ENCODE results near the gene PICK1.
"Not testable (repeated sequence)": the region's sequence is repeated elsewhere in the genome, so short reads cannot be mapped to it uniquely, and the experiment has no call there.

PICK1 gene

GRCh38 chr22:38115423-38116205 is 58.4 kb downstream of the PICK1 start:
- no peak for TF ChIP-seq CTCF (IDR thresholded peaks at IDR 0.05; ENCODE audit: low read depth, low read length, missing control alignments)
- no peak for DNase-seq (ENCODE audit: low read depth)
- no peak overlapping the region for H3K4me3 ChIP-seq (ENCODE audit: low read depth, low read length)

- DNase-seq (ENCODE audit: low read depth); H3K4me3 ChIP-seq (ENCODE audit: low read depth, low read length): not testable (repeated sequence)
These were observed 60.4 kb downstream of the PICK1 start for GRCh38 chr22:38117556-38117955.

- TF ChIP-seq CTCF (IDR thresholded peaks at IDR 0.05; ENCODE audit: low read depth, low read length, missing control alignments), result no peak
- no peak for DNase-seq (ENCODE audit: low read depth)
- no peak overlapping the region for H3K4me3 ChIP-seq (ENCODE audit: low read depth, low read length)
These were observed 61.0 kb downstream of the PICK1 start for GRCh38 chr22:38118182-38118581.

- H3K4me3 ChIP-seq (ENCODE audit: low read depth, low read length); DNase-seq (ENCODE audit: low read depth): not testable (repeated sequence)
These were observed 61.5 kb downstream of the PICK1 start for GRCh38 chr22:38118747-38119146.

DNA sequence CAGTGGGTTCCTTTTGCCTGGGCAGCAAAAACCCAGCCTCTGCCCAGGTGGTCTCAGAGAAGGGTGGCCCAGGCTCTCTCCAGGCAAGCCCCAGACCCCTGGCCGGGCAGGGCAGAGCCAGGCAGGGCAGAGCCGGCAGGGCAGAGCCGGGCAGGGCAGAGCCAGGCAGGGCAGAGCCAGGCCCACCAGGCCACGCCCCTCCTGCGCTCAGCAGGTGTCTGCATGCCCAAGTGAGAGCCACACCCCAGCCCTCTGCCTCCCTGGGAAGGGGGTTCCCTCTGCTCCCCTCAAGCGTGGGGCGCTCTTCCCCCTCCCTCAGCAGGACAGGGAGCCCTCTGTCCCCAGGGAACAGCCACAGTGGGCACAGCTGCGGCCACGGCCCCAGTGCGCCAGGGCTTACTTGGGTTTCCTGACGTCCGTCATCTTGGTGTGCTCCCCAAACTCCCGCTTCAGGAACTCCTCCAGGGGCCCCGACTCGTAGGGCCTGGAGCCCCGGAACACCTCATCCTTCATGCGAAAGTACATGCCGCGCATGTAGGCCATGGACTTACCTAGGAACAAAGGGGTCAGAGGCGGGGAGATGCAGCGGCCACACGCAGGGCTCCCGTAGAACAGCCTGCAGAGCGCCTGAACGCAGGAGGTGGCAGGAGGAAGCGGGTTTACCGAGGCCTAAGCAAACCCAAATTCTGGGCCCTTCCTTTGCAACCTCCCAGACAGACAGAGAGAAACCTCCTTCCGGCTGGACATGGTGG is 63.3 kb downstream of the PICK1 start:
- no peak for DNase-seq (ENCODE audit: low read depth)
- TF ChIP-seq CTCF (IDR thresholded peaks at IDR 0.05; ENCODE audit: low read depth, low read length, missing control alignments), result no peak
- no peak overlapping the region for H3K4me3 ChIP-seq (ENCODE audit: low read depth, low read length)

- H3K4me3 ChIP-seq (ENCODE audit: low read depth, low read length), result no peak overlapping the region
- no peak for TF ChIP-seq CTCF (IDR thresholded peaks at IDR 0.05; ENCODE audit: low read depth, low read length, missing control alignments)
- DNase-seq (ENCODE audit: low read depth), result no peak
These were observed 65.4 kb downstream of the PICK1 start for GRCh38 chr22:38122616-38123015.

DNA sequence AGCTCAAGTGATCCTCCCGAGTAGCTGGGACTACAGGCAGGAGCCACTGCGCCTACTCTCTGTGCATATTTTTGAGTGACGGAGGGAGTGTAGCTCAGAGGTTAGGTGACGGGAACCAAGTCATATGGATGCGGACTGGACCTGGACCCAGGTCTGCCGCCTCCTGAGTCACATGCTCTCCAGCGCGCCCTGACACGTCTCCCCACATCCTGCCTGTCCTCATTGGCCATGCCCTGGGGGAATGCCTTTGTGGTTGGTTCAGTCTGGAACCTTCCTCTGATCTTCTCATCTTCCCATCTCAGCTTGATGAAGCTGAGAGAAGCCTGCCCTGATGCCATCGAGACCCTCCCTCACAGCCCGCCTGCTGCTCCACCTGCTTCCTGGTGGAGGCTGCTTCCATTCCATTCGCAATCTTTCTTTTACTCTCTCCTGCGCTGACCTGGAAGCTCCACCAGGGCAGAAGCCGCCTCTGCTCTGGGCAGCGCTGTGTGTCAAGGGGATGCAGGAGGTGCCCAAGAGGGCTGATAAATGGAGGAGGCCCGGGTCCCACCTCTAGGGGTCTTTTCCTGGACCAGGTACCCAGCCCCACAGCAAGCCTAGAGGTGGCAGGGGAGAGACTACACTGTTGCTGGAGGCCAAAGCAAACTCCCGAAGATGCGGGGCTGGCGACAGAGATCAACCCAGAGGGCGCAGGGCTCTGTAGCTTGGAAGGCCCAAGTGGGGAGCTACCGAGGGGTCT is 67.2 kb downstream of the PICK1 start:
- no peak for DNase-seq (ENCODE audit: low read depth)
- H3K4me3 ChIP-seq (ENCODE audit: low read depth, low read length), result no peak overlapping the region
- no peak for TF ChIP-seq CTCF (IDR thresholded peaks at IDR 0.05; ENCODE audit: low read depth, low read length, missing control alignments)

Measured in GM12864 (cell line).